Measurements from ENCODE around the gene P4HA2. TPM values are rescaled to one million over a fixed set of nuclear protein-coding genes. Genes with fewer than 3 reads are reported as not detected.

P4HA2 gene
- total RNA-seq, 3 donors from 2014 or later = 21.8 to 34.8 (median 26.2) TPM

DNA sequence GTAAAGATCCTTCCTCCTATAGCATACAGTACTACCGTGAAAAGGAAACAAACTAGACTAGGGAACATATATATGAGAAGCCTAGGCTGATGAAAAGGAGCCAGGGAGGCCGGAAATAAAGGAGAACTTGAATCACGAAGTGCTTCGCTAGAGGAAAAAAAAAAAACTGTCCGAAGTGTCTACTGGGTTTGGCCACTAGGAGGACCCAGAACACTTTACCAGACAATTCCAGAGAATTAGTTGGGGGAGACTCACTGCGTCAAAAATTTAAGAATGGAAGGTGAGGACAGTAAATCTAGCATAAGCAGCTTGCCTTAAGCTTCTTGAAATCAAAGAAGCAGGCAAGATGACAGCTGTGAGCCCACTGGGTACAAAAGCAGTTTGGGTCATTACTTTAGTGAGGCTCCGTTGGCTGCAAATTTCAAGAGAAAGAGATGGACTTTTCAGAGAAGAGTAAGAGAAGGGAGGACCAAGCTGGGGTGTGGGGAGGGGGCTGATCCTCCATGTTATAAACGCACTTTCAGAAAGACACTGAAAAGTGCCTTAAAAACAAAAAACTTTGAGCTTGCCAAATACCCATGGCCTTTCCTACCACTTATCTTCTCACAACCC lies 47.4 kb downstream of the P4HA2 start:
- no peaks in the 10 kb centered on the region for H3K27me3 ChIP-seq
- no peak overlapping the region for H3K4me3 ChIP-seq
- no peak overlapping the region for H3K27ac ChIP-seq
- intact Hi-C loops (cut with DNase I; ENCODE audit: low total_unique reads) = no loop called here
- TF ChIP-seq POLR2A (IDR thresholded peaks at IDR 0.05) = no peak
- TF ChIP-seq CTCF (IDR thresholded peaks at IDR 0.05) = peak; percentile 55 to 77 (median 65)
- no peak for TF ChIP-seq POLR2AphosphoS5 (IDR thresholded peaks at IDR 0.05)
- H3K4me1 ChIP-seq = no peaks in the 10 kb centered on the region
- DNase-seq (ENCODE audit: low spot score in 2 of 2) = no peak
- no peaks in the 10 kb centered on the region for H3K9me3 ChIP-seq
- no peaks in the 10 kb centered on the region for H3K36me3 ChIP-seq

- no peak overlapping the region for H3K27ac ChIP-seq
- no peak overlapping the region for H3K4me3 ChIP-seq
- no peaks in the 10 kb centered on the region for H3K36me3 ChIP-seq
- no peaks in the 10 kb centered on the region for H3K9me3 ChIP-seq
- no peak for DNase-seq (ENCODE audit: low spot score in 2 of 2)
- no peaks in the 10 kb centered on the region for H3K27me3 ChIP-seq
- TF ChIP-seq POLR2A (IDR thresholded peaks at IDR 0.05) (no peak), POLR2AphosphoS5 (IDR thresholded peaks at IDR 0.05) (no peak), CTCF (IDR thresholded peaks at IDR 0.05) (no peak)
- no peaks in the 10 kb centered on the region for H3K4me1 ChIP-seq
- intact Hi-C loops (cut with DNase I; ENCODE audit: low total_unique reads) = no loop called here
Observed at GRCh38 chr5:132179405-132179804, 48.2 kb downstream of the P4HA2 start.

GRCh38 chr5:132177691-132178149 lies 49.9 kb downstream of the P4HA2 start:
- no peak overlapping the region for H3K4me3 ChIP-seq
- no peak for TF ChIP-seq POLR2A (IDR thresholded peaks at IDR 0.05)
- no peak for TF ChIP-seq CTCF (IDR thresholded peaks at IDR 0.05)
- no peak for TF ChIP-seq POLR2AphosphoS5 (IDR thresholded peaks at IDR 0.05)
- no peak overlapping the region for H3K27ac ChIP-seq
- H3K9me3 ChIP-seq = no peaks in the 10 kb centered on the region
- H3K36me3 ChIP-seq = no peaks in the 10 kb centered on the region
- no peaks in the 10 kb centered on the region for H3K27me3 ChIP-seq
- intact Hi-C loops (cut with DNase I; ENCODE audit: low total_unique reads) = no loop called here
- DNase-seq (ENCODE audit: low spot score in 2 of 2) = no peak
- H3K4me1 ChIP-seq = no peaks in the 10 kb centered on the region

DNA sequence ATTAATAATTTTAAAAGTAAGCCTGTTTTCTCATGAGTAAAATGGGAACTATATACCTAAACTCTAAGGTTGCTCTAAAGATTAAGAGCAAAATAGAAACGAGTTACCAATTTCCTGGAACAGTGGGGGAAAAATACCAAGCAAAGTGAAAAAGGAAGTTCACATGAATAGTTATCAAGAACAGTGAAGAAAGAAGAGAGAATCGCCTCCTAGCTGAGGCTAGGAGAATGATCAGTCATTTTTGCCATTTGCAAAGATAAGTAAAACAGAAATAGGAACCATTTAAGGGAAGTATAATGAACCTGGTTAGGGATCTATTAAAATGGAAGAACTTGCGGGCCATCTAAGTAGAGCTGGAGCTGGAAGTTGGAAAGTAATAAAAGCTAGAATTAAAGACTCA lies 50.7 kb downstream of the P4HA2 start:
- Histone ChIP-seq H3K36me3 (no peaks in the 10 kb centered on the region), H3K27ac (no peak overlapping the region), H3K4me1 (no peaks in the 10 kb centered on the region), H3K9me3 (no peaks in the 10 kb centered on the region), H3K27me3 (no peaks in the 10 kb centered on the region), H3K4me3 (no peak overlapping the region)
- TF ChIP-seq POLR2AphosphoS5 (IDR thresholded peaks at IDR 0.05) (no peak), POLR2A (IDR thresholded peaks at IDR 0.05) (no peak), CTCF (IDR thresholded peaks at IDR 0.05) (no peak)
- DNase-seq (ENCODE audit: low spot score in 2 of 2) = no peak
- intact Hi-C loops (cut with DNase I; ENCODE audit: low total_unique reads) = no loop called here

GRCh38 chr5:132176521-132176945 lies 51.1 kb downstream of the P4HA2 start:
- no peaks in the 10 kb centered on the region for H3K36me3 ChIP-seq
- no peaks in the 10 kb centered on the region for H3K9me3 ChIP-seq
- H3K4me1 ChIP-seq = no peaks in the 10 kb centered on the region
- no peaks in the 10 kb centered on the region for H3K27me3 ChIP-seq
- no peak for TF ChIP-seq POLR2AphosphoS5 (IDR thresholded peaks at IDR 0.05)
- no peak for TF ChIP-seq CTCF (IDR thresholded peaks at IDR 0.05)
- no peak for TF ChIP-seq POLR2A (IDR thresholded peaks at IDR 0.05)
- H3K4me3 ChIP-seq = no peak overlapping the region
- no peak overlapping the region for H3K27ac ChIP-seq
- no peak for DNase-seq (ENCODE audit: low spot score in 2 of 2)
- intact Hi-C loops (cut with DNase I; ENCODE audit: low total_unique reads) = no loop called here
